ENCODE measurements around the gene STIL. TPM values are rescaled to one million over a fixed set of nuclear protein-coding genes. Genes with fewer than 3 reads are reported as not detected.

The STIL gene
- polyA plus RNA-seq, 1 donor (not counting 4 experiments of a cell fraction or from before 2014, with no cell fraction given): 10.5 TPM

Other genes with a start within 250 kb of the STIL start
- not detected in 3 replicates for gene CYP4Z1, start 246.9 kb downstream of the STIL start, polyA plus RNA-seq
- not detected in 3 replicates for gene CYP4A22, start 176.7 kb downstream of the STIL start, polyA plus RNA-seq
- 1.5 to 29.2 TPM (median 1.5 TPM) in 3 replicates for gene PDZK1IP1, start 124.1 kb downstream of the STIL start, polyA plus RNA-seq
- gene TAL1, start 81.9 kb downstream of the STIL start, polyA plus RNA-seq: not detected in 3 replicates
- 35.5 to 63.8 TPM (median 37.0 TPM) in 3 replicates for gene CMPK1, start 19.6 kb upstream of the STIL start, polyA plus RNA-seq
- 0.03 TPM in 1 of 3 replicates, not detected in the others for gene FOXE3, start 102.1 kb upstream of the STIL start, polyA plus RNA-seq
- 0.01 to 0.05 TPM (median 0.04 TPM) in 3 replicates for gene FOXD2, start 123.9 kb upstream of the STIL start, polyA plus RNA-seq

Measured in keratinocyte (primary cell).